HG02840 (cell line): ENCODE data around the gene PDE3B.
A peak's percentile ranks its signal among the peaks of the same experiment; 100 is the strongest.
"Not testable (repeated sequence)": the region's sequence is repeated elsewhere in the genome, so short reads cannot be mapped to it uniquely, and the experiment has no call there.

ENCODE experiments used
- ATAC-seq: cut with Tn5 transposase; IDR thresholded peaks from one replicate; pipeline ENCODE4 v1.9.1; 2021; ENCODE audit warnings: mild to moderate bottlenecking, moderate library complexity, moderate number of reproducible peaks; ENCODE audit not compliant: unreplicated experiment, low FRiP score

PDE3B gene

GRCh38 chr11:14872032-14872431 is 228.4 kb downstream of the PDE3B start:
- ATAC-seq: no peak

- no peak for ATAC-seq
Measured at GRCh38 chr11:14873632-14874031, 230.0 kb downstream of the PDE3B start.

DNA sequence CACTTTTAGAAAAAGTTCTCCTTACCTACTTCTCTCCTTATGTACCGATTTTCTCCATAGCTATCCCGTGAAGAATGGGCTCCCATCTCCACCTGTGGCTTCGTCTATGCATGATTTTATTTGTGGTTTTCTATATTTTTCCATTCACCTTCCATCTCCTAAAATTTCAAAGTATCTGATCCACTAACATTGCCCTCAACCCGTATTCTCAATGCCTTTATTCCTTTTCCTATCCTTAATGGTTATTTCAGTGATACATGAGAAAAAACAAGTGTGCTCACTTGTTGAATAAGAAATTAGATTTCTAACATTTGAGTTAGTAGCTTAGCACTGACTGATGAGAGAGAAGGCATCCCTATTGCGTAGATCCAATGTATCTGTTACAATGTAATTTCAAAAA is 231.6 kb downstream of the PDE3B start:
- no peak for ATAC-seq

GRCh38 chr11:14881576-14882193 is 238.1 kb downstream of the PDE3B start:
- no peak for ATAC-seq

DNA sequence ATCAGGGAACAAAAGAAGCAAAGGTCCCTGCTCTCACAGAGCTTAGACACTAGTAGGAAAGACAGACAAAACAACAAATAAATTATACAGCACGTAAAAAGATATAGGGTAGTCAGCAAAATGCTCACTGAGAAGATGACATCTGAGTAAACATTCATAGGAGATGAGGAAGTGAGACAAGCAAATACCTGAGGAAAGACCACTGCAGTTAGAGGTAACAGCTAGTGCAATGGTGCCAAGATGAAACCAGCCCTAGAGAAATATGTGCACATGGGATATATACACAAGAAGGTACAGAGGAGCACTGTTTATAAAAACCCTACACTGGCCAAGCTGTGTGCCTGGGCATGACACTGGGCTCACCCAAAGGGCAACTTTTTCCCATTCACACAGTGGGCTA is 238.6 kb downstream of the PDE3B start:
- no peak for ATAC-seq

- not testable (repeated sequence) for ATAC-seq
Measured at GRCh38 chr11:14883683-14884082, 240.1 kb downstream of the PDE3B start.

DNA sequence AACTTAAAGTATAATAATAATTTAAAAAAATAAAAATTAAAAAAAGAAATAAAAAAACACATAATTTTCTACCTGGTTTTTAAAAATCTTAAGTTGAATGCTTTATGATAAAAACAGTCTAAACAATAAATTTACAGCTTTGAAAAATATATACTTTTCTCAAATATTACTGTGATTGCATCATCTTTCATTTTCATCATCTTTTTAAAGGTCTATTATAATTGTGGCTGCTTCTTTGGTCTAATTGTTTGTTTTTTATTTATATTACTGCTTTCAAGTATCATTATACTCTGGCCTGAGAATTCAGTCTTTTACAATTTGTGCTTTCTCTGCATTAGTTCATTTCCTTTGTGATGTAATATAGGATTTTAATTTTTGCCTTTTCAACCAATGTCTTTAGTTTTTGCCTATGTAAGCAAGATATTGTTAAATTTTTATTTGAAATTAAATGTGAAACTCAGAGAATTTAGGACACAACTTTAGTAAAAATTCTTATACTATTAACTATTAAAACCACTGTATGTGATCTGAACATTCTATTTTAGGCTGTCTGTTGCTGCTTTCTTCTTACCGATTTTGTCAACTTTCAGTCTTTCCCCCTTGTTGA is 241.2 kb downstream of the PDE3B start:
- ATAC-seq: no peak

- no peak for ATAC-seq
Measured at GRCh38 chr11:14886513-14886912, 242.9 kb downstream of the PDE3B start.

GRCh38 chr11:14891143-14892035 is 247.8 kb downstream of the PDE3B start:
- peak; percentile 61 for ATAC-seq

DNA sequence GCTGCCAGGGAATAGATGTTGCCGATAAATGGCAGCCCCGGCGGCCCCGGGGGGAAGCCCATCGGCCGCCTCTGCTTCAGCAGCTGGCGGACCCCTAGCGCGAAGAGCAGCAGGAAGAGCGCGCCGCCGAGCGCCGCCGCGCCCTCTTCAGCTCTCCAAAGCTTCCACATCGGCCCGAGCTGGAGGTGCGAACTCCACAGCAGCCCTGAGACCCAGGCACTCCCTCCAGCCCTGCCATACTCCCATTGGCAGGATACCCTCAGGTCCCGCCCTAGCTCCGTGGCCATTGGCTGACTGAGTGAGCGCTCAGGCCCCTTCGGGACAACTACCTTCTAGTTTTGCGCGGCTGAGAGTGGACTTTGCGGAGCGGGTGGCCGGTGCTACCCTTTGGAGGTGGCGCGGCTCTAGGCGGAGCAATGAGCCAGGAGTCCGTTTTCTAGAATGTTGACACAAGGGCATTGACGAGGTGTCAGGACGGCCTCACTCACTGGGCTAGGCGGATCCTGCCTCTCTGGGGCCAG is 248.5 kb downstream of the PDE3B start, which contains the start of gene CYP2R1:
CYP2R1 (minus strand) TSS at position 196 of the 521 bp plus-strand sequence; CDS start at position 170, 26 bp downstream.
- peak; percentile 96 for ATAC-seq

- ATAC-seq: no peak
Measured at GRCh38 chr11:14892577-14892976, 249.0 kb downstream of the PDE3B start.

DNA sequence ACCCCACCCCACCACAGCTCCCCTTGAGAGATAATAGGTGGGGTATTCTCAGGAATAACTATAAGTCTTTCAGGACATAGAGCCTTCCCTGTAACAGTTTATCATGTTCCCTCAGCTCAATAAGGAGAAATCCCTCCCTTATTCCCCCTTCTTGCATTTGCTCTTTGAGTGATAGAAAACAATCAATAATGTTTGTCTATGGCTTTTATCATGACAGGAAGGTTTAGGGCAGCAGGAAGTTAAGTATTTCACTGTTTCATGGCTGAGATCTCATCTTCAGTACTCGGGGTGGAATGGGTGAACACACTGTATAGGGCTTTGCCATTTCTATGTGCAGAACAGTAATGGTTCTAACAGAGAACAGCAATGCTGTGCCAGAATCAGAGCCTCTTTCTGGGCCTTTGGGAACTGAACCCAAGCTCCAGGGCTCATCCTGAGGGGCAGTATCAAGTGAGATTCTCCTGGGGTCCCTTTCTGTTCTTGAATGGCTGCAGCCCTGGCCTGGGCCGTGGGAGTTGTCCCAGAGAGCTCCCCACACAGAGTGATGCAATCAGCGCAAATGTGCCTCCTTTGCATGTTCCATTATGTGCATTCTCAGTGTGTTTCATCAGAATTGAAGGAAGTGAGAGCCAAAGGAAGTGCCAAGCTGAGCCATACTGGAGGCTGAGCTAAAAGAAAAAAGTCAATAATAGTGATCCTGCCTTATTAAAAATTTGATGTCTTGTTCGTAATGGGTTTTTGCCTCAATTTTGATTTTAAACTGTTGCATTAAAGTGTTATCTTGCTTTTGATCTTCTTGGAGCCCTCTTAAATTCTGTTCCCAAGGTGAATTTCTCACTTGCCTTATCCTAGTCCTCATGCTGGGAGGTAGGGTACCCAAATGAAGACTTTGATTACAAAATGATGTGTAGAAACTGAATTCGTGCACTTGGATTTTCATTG is 251.3 kb downstream of the PDE3B start:
- ATAC-seq: no peak

- no peak for ATAC-seq
Measured at GRCh38 chr11:14898355-14898754, 254.8 kb downstream of the PDE3B start.

DNA sequence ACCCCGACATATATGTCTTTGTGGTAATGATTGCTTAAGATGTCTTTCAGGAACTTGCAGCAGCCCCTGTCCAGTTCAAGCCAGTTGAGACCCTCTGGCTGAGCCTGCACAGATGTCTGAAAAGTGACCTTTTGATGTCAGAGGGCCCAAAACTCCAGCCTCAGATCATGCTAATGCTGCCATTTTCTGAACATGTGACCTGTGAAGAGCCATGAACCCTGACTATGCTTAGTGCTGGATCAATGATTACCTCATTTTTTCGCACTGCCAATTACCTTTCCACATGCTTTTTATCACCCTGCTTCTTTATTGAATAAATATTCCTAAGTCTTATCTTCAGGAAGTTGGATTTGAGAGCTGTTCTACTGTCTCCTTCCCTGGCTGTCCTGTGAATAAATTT is 255.3 kb downstream of the PDE3B start:
- no peak for ATAC-seq

DNA sequence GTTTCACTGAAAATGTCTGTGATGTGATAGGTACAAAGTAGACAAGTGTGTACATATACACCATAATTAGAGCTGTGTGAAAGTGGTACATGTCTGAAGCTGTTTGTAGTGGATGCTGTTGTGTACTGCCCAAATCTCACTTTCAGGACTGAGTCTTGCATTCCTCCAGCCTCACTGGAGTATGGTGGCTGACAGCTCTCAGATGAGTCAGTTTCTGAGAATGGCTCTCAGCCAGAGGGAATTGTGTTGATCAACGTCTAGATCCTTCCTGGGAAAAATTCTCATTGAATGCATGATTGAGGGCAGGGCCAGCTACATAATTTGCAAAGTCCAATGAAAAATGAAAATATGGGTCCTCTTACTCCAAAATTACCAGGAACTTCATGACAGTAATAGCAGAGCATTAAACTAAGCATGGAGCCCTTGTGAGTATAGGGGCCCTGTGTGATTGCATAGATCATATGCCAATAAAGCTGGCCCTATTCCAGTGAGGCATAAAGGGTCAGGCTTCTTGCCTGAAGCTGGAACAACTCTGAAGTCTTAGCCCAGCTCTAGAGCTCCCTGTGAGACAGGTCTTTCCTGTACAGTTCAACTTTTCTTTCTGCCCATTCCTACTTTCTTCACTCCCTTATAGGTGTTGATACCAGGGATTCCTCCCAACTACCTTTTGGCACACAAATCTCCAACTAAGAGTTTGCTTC is 259.2 kb downstream of the PDE3B start:
- no peak for ATAC-seq

GRCh38 chr11:14904745-14905103 is 261.1 kb downstream of the PDE3B start:
- peak; percentile 45 for ATAC-seq

DNA sequence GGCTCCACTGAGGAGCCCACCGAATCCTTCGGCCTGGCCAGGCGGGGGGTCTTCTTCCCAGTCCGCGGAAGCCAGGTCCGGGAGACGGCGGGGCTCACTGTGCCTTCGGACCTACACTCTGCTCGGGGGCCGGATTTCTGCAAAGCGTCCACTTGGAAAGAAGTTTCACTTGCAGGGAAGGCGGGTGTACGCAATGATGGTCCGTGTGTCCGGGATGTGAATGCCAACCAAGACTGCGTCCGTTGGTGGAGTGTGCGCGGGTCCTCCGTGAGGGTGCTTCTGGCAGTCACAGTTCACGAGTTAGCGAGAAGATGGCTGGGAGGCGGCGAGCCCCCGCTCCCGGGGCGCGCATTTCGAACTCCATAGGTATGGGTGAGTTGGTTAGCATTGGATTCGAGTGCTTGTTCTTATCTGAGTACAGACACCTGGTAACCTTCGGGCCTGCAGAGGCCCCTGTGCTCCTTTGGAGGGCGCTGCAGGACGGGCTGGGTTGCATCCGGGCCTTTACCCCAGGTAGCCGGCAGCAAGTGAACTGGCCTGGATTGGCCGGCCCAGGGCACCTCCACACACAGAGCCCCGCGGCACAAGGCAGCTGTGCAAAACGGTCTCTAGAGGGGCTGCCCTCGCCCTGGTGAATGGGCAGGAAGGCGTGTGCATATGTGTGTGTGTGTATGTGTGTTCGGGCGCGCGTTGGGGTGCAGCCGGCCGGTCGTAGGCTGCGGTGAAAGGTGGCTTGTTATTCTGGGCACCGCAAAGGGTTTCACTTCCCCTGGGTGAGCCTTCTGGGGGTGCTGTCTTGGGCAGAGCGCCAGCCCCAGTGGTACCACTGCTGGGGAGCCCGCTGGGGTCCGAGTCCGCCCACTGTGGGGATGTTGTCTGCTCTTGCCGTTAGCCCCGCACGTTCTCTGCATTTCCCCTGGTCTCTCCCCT is 261.8 kb downstream of the PDE3B start:
- peak; percentile 57 for ATAC-seq

GRCh38 chr11:14906578-14906977 is 263.0 kb downstream of the PDE3B start:
- no peak for ATAC-seq
